Stimulated activated CD8-positive, alpha-beta memory T cell treated with anti-CD3 and anti-CD28 coated beads, Interleukin-12 subunit alpha, Interleukin-12 subunit beta, amount 100 ng/mL, for 4 hours (primary cell): Measurements from ENCODE around the gene GH2.
"Not testable (repeated sequence)": the region's sequence is repeated elsewhere in the genome, so short reads cannot be mapped to it uniquely, and the experiment has no call there.

ENCODE experiments used
- DNase-seq: peaks from one replicate; pipeline ENCODE4 v3.0.0-alpha.2; 2020; ENCODE audit warnings: low read depth

GH2 gene

DNA sequence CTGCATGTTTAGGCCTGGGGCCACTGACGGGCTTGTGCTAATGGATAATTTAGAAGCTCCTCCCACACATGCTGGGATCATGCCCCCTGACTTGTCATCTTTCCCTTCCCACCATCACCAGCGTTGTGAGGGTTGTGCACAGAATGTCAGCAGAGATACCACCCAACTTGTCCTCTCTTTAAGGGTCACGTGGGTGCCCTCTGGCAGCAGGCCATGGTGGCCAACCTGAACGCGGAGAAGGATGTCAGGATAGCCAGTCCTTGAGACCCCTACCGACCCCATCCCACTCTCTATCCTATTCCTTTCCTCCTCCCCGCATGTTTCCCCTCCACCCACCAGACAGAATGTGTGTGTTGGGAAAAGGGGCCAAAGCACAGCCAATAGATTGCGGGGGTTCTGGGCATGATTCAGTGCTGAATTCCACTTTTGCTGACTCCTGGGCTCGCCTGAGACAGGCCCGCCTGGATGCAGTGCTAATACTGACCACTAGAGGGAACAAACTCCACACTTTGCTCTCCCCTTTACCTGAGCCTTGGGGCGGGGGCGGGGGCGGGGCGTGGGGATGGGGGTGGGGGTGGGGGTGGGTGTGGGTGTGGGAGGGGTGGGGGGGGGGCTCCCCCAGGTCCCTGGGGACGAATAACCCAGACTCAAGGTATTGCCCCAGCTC lies at the start of gene GH2:
GH2 (minus strand) TSS at position 10 of the 667 bp plus-strand sequence. CDS start 143 bp downstream, outside the sequence.
- no peak for DNase-seq

DNA sequence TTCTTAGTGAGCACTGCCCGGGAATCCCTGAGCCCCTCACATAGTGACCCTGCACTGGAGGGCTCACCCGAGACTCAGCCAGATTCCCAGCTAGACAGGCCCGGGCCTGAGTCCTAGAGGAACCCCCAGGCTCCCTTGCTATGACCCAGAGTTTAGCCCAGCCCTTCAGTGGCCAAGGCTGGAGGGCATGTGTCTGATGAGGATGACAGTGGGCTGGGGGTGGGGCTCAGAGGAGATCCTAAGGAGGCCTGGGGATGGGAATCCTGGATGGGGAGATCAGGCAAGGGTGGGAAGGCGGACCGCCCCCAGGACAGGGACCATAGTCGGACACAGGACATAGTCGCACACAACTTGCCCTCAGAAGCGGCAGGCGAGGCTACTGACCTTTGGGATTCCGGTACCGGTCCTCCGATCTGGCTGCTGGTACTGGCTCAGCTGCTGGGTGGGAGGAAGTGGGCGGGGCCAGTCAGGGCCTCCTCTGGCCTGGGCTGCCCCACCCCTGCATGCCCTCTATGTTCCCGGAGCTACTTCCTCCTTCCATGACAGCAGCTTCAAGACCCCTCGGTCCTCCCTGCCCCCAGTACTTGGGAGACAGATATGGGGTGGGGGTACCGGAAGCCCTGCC lies 49.3 kb upstream of the GH2 start:
- peak; percentile 35 for DNase-seq

DNA sequence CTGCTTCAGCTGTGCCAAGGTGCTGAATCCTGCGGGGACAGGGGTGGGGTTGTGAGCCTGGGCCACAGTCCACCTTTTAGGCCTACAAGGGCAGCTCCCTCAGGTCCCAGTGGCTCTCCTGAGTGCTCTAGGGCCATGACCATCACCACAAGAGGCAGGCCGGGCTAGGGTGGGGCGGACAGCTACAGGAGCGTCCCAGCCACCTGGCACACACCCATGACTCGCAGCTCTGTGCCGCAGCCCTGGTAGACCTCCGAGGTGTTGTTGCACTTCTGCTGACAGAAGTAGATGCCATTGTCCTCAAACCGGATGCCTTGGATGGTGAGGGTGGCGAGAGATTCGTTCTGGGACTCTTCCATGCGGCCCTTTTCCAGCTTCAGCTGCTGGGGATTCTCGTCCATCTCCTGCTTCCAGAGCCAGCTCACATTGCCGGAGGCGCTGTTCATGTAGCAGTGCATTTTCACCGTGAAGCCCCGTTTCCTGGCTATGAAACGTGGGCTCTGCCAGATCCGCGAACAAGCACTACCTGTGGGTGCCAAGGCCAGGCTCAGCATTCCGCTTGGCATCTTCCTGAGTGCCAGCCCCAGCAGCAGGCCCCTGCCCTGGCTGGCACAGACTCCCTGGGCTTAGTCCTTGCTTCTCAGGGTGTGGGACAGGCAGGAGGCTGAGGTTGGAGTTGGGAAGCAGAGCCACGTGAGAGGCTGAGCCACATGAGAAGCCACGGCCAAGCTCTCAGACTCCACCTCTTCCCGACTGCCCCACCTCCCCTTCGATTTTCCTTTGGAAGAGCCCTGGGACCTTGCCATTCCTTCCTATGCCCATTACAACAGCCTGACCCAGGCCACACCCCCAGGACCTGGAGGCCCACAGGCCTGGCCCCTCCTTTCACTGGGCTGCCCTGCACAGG lies 48.4 kb upstream of the GH2 start:
- DNase-seq = no peak

DNA sequence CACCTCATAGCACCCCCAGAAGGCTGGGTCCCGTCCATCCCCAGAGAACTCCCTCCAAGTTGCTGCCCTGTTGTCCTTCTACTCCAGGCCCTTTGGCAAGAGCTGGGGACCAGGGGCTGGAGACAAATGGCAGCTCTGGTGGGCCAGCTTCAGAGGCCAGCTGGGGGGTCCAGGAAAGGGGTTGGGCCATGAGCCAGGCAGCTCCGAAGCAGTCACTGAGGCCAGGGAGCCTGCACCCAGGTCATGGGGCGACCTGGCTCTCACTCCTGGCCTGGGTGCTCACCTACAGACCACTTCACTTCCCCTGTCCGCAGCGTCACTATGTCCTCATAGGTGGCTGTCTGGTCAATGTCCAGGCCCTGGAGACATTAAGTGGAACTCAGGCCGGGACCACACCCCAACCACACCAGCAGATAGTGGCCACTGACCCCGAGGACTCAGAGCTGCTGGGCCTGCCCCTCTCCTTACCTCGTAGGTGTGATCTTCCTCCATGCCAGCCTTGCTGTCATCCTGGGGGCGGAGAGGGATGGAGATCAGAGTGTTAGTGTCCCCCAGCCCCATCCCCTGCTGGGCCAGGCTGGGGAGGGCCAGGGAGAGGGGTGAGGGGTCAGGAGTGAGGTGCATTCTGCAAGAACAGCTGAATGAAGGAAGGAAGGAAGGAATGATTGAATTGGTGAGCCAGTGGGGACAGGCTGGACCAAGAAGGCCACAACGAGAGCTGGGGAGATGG lies 47.4 kb upstream of the GH2 start:
- no peak for DNase-seq

DNA sequence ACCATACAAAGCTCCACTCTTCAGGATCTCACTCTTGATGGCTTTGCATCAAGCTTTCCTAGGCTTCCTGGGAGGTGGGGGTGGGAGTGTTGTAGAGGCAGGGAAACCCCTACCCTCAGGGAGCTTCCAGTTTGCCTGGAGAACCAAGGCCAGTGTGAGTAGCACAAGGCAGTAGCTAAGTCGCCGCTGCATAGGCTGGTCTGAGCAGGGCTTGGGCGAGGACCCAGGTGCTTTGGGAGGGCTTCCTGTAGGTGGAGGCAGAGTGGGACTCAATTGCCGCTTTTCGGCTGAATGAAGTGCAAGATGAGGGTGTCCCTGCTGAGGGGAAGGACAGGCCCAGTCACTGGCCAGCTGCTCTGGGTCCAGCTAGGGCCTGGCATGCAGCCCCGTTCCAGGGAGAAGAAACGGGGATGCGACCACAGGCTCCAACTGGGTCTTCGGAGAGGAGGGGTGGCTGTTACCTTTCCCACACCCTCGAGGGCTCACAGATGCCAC lies 46.5 kb upstream of the GH2 start:
- DNase-seq = no peak

DNA sequence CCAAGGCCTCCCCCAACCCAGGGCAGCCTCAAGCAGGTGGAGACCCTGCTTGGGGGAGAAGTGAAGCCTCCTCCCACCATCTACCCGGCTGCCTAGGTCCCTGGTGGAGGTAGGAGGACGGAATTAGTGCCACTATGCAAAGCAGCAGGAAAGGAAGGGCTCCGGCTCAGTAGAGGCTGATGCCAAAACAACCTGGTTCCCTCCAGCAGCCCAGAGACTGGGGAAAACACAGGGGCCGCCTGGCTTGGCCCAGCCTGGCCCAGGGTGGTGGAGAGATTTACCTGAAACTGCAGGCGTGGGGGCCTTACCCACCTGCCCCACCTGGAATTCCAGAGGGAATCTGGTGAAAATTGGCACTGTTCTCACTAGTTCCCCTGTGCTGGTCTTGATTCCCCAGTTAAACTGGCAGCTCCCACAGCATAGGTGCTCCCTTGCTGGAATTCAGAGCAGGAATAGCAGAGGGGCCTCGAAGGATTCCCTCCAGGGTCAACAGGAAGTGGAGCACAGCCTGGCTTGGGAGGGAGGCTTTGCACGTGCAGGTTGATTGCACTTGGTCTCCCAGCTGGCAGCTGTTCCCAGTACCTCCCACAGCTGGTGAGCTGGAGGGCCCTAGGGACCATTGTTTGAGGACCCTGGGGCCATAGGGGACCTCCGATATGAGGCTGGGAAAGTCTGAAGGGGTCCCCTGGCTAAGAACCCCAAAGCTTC lies 45.9 kb upstream of the GH2 start:
- DNase-seq = no peak

DNA sequence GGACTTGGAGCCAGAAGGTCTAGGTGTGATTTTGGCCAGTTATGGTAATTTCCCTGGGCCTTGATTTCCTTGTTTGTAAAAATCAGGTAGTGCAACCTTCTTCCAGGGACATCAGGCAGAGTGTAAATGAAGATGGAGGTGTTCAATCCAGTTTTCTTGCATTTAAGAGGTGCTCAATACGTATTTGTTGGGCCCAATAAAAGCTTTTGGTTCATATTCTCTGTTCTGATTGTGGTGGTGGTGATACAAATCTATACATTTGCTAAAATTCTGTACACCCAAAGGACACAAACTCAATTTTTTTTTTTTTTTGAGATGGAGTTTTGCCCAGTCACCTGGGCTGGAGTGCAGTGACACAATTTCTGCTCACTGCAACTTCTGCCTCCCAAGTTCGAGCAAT lies 44.4 kb upstream of the GH2 start:
- DNase-seq = no peak

DNA sequence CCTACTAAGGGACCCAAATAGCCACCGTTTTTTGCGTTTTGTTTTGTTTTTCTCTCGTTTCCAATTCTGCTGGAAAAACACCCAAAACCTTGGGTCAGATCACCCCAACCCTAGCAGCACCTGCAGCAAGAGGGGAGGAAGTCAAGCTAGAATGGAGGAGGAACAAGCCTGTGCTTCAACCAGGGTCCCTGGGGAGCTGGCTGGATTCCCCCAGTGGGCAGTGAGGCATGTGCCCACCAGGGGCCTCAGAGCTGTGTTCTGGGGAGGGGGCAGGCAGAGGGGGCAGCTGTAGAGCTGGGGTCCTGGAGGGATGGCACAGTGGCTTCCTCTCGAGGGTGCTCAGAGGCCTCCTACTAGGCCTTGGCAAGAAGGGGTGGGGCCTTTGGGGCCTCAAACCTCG lies 43.9 kb upstream of the GH2 start:
- DNase-seq = no peak

DNA sequence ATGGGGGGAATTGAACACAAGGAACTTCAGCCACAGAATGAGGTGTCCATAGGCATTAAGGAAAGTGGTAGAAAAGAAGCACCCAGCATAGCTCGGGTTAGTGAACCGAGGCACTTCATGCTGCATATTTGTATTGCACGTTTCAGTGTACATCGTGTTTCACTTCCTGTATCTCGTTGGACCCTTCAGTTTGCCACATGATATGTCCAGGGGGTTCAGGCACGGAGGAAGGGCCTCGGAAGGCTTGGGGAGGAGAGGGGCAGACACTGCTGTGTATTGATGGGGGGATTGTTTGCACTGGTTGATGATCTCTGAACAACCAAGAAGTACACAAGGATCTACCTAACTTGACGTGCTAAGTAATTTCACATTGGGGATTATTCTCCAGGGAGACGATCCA lies 40.7 kb upstream of the GH2 start:
- not testable (repeated sequence) for DNase-seq

DNA sequence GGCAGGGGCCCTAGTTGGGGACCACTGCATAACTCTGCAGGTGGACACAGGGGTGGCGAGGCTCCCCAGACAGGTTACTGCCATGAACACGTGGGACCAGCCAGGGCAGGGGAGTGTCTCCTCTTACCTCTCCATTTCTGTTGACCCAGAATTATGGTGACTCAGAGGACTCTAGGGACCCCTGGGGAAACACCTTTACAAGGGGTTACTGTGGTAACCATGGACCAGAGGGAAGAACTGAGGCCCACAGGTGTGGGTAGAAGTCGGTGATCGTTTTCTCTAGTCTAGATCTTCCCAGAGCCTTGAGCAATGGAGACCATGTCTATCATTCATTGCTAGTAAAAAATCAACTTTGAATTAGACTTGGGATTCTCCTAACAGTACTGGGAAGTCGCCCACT lies 39.0 kb upstream of the GH2 start:
- DNase-seq = not testable (repeated sequence)

DNA sequence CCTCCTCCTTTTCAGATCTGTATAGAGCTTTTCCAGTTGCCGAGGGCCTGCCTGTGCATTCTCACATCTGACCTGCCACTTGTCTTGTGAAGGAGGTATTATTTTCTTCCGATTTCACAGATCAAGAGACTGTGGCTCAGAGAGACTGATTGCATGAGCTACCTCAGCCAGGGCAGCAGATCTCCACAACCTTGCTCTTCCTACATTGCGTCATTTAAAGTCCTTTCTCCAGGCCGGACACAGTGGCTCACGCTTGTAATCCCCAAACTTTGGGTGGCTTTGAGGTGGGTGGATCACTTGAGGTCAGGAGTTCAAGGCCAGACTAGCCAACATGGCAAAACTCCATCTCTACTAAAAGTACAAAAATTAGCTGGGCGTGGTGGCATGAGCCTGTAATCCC lies 38.3 kb upstream of the GH2 start:
- not testable (repeated sequence) for DNase-seq

DNA sequence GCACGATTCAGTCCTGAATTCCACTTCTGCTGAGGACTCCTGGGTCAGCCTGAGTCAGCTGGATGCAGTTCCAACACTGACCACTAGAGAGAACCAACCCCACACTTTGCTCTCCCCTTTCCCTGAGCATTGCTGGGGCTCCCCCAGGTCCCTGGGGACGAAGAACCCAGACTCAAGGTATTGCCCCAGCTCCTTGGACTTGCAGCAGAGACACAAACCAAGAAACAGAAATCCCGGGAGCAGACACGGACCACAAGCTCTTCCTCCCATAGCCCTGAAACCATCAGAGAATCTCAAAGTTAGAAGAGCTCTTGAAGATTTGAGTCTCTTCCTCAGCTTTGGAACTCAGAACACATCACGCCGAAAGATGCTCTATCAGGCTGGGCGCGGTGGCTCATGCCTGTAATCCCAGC lies 37.6 kb upstream of the GH2 start:
- peak; percentile 39 for DNase-seq

DNA sequence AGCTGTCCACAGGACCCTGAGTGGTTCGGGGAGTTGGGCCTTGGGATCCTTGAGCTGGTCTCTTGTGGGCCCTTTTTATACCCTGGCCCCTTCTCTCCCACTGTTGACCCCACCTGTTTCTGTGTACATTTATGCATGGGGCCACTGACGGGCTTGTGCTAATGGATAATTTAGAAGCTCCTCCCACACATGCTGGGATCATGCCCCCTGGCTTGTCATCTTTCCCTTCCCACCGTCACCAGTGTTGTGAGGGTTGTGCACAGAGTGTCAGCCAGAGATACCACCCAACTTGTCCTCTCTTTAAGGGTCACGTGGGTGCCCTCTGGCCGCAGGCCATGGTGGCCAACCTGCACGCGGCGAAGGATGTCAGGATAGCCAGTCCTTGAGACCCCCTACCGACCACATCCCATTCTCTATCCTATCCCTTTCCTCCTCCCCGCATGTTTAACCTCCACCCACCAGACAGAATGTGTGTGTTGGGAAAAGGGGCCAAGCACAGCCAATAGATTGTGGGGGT lies 37.1 kb upstream of the GH2 start, which contains the start of gene GH1:
GH1 (minus strand) TSS at position 51 of the 517 bp plus-strand sequence. CDS start 63 bp downstream, outside the sequence.
- not testable (repeated sequence) for DNase-seq

DNA sequence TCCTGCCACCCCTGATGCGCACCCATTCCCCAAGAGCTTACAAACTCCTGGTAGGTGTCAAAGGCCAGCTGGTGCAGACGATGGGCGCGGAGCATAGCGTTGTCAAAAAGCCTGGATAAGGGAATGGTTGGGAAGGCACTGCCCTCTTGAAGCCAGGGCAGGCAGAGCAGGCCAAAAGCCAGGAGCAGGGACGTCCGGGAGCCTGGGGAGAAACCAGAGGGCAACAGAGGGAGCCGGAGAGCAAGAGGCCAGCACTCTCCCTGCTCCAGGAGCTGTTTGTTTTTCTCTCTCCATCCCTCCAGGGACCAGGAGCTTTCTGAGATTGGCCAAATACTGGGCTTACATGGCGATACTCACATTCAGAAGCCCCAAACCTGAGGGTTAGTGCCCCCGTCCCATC lies 36.6 kb upstream of the GH2 start:
- DNase-seq = no peak

DNA sequence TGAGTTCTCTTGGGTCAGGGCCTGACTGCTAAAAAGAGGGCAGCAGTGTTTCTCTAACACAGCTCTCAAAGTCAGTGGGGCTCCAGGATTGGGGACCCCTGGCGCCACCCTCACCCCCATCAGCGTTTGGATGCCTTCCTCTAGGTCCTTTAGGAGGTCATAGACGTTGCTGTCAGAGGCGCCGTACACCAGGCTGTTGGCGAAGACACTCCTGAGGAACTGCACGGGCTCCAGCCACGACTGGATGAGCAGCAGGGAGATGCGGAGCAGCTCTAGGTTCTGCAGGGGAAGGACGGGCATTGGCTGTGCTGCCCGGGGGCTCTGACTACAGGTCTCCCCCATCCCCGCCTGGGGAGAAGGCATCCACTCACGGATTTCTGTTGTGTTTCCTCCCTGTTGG lies 35.9 kb upstream of the GH2 start:
- no peak for DNase-seq

DNA sequence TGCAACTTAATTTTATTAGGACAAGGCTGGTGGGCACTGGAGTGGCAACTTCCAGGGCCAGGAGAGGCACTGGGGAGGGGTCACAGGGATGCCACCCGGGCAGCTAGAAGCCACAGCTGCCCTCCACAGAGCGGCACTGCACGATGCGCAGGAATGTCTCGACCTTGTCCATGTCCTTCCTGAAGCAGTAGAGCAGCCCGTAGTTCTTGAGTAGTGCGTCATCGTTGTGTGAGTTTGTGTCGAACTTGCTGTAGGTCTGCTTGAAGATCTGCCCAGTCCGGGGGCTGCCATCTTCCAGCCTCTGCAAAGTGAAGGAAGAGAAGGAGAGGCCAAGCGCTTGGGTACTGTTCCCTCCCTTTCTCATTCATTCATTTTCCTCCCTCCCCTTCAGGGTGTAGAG lies 35.5 kb upstream of the GH2 start:
- DNase-seq = not testable (repeated sequence)

DNA sequence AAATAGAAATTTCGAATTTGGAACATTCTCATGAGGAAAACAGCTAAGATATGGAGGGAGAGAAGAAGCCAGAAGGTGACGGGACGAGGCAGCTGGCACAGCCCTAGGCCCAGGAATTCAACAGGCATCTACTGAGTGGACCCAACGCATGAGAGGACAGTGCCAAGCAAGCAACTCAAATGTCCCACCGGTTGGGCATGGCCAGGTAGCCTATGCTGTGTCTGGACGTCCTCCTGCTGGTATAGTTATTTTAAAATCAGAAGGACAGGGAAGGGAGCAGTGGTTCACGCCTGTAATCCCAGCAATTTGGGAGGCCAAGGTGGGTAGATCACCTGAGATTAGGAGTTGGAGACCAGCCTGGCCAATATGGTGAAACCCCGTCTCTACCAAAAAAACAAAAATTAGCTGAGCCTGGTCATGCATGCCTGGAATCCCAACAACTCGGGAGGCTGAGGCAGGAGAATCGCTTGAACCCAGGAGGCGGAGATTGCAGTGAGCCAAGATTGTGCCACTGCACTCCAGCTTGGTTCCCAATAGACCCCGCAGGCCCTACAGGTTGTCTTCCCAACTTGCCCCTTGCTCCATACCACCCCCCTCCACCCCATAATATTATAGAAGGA lies 34.9 kb upstream of the GH2 start:
- DNase-seq = no peak

DNA sequence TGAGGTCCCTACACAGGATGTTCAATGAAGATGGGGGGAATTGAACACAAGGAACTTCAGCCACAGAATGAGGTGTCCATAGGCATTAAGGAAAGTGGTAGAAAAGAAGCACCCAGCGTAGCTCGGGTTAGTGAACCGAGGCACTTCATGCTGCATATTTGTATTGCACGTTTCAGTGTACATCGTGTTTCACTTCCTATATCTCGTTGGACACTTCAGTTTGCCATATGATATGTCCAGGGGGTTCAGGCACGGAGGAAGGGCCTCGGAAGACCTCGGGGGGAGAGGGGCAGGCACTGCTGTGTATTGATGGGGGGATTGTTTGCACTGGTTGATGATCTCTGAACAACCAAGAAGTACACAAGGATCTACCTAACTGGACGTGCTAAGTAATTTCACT lies 34.0 kb upstream of the GH2 start:
- DNase-seq = not testable (repeated sequence)

DNA sequence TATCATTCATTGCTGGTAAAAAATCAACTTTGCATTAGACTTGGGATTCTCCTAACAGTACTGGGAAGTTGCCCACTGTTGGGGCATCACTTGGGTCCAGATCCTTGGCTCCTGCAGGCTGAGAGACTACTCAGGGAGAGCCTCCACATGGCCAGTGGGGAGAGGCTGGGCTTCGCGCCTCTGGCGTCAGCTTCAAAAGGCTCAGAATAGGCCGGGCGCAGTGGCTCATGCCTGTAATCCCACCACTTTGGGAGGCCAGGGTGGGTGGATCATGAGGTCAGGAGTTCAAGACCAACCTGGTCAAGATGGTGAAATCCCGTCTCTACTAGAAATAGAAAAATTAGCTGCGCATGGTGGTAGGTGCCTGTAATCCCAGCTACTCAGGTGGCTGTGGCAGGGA lies 32.7 kb upstream of the GH2 start:
- no peak for DNase-seq

DNA sequence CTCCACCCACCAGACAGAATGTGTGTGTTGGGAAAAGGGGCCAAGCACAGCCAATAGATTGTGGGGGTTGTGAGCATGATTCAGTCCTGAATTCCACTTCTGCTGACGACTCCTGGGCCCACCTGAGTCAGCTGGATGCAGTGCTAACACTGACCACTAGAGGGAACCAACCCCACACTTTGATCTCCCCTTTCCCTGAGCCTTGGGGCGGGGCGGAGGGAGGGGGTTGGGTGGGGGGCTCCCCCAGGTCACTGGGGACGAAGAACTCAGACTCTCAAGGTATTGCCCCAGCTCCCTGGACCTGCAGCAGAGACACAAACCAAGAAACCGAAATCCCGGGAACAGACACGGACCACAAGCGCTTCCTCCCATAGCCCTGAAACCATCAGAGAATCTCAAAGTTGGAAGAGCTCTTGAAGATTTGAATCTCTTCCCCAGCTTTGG lies 29.9 kb upstream of the GH2 start:
- peak; percentile 22 for DNase-seq
